NB4 (cell line): ENCODE measurements around the gene EVI5.

Source experiments
- CTCF ChIP-seq: IDR thresholded peaks from one replicate; pipeline ENCODE4 v1.5.1; 2012; ENCODE audit warnings: low read depth, low read length
- MYC ChIP-seq: IDR thresholded peaks from 2 replicates; pipeline ENCODE4 v1.6.1; 2011; ENCODE audit warnings: low read depth, low read length
- POLR2A ChIP-seq: IDR thresholded peaks from 2 replicates; pipeline ENCODE4 v1.6.1; 2011; ENCODE audit warnings: mild to moderate bottlenecking; ENCODE audit not compliant: insufficient read length; ENCODE audit errors: extremely low read depth

- no peak for TF ChIP-seq POLR2A
- no peak for TF ChIP-seq CTCF
- no peak for TF ChIP-seq MYC
Measured at GRCh38 chr1:92774407-92774806, 10.5 kb downstream of the EVI5 start.
